Panc1 (cell line): Measurements from ENCODE around the gene DPYD.

Experiments used
- POLR2AphosphoS5 ChIP-seq: IDR thresholded peaks from 2 replicates; pipeline ENCODE4 v1.6.1; 2012; ENCODE audit warnings: mild to moderate bottlenecking, low read depth, low read length, moderate library complexity
- REST ChIP-seq, 2 experiments: IDR thresholded peaks; 2 replicates each; pipeline ENCODE4 v1.6.1; 2011 to 2012; ENCODE audit warnings: low read depth in 2 of 2, control low read depth in 1 of 2, low read length in 1 of 2, mild to moderate bottlenecking in 1 of 2, moderate library complexity in 1 of 2; ENCODE audit not compliant: insufficient read depth in 1 of 2

- TF ChIP-seq POLR2AphosphoS5 (no peak), REST (IDR thresholded peaks at IDR 0.05; ENCODE audit: insufficient read depth in 1 of 2, low read depth in 2 of 2, low read length in 1 of 2) (no peak)
Observed at GRCh38 chr1:97833881-97834280, 87.0 kb downstream of the DPYD start.
